ENCODE results near the gene NUDT2. TPM values are rescaled to one million over a fixed set of nuclear protein-coding genes. Genes with fewer than 3 reads are reported as not detected.

NUDT2 gene
- total and polyA plus RNA-seq, 10 of the 15 experiments (the other 5 are each of a cell fraction or from before 2014, with no cell fraction given): 24.5 to 55.1 (median 33.6) TPM

- SMC1A ChIA-PET (ENCODE audit: uncharacterized antibody, unreplicated experiment): interaction anchor here (1.0 to 6.4 kb wide), 4 partner anchors 46 to 306 kb away, joined by 3 to 73 read pairs (median 3); partner anchors contain the start of genes MYORG and SIGMAR1
- RAD21 ChIA-PET (ENCODE audit: unreplicated experiment): interaction anchor here (1.0 to 1.9 kb wide), 3 partner anchors 47 to 49 kb away, joined by 4 to 12 read pairs (median 4); no protein-coding TSS in a partner anchor
- BruUV-seq (replicated peaks): no TSS peak
- no peaks in the 10 kb centered on the region for H3K36me3 ChIP-seq (ENCODE audit: control insufficient read depth in 2 of 2, insufficient read depth in 2 of 2, low read length in 1 of 2)
- H3K9me3 ChIP-seq (replicated peaks; ENCODE audit: control insufficient read depth, insufficient read depth, low read length): no peaks in the 10 kb centered on the region
- ATAC-seq (no peak), DNase-seq (ENCODE audit: low read depth, low spot score) (no peak), FAIRE-seq (no peak)
- no peak overlapping the region; the same call in 1 of the 2 replicates for H3K4me2 ChIP-seq (ENCODE audit: control insufficient read depth, insufficient read depth)
- H3K4me3 ChIP-seq: no peak overlapping the region
- H3K4me1 ChIP-seq (ENCODE audit: control insufficient read depth, insufficient read depth, low read length): no peaks in the 10 kb centered on the region; the same call in 1 of the 2 replicates
- CTCF ChIA-PET: interaction anchor here (1.0 to 8.1 kb wide), 3 partner anchors 10 to 273 kb away, joined by 3 to 134 read pairs (median 4); partner anchors contain the start of gene MYORG
- no peak for TF ChIP-seq SMAD1 (IDR thresholded peaks at IDR 0.05; ENCODE audit: low read depth, partially characterized antibody)
- POLR2A ChIA-PET: interaction anchor here (0.8 to 1.5 kb wide), 2 partner anchors 46 to 153 kb away, joined by 3 read pairs; partner anchors contain the start of gene UBAP1
- peaks cover 11% of the 10 kb centered on the region for H3K79me2 ChIP-seq (ENCODE audit: control insufficient read depth, insufficient read depth, low read length)
- H3K27me3 ChIP-seq (replicated peaks in 1 of 2; ENCODE audit: control insufficient read depth in 2 of 2, insufficient read depth in 2 of 2, low read length in 1 of 2): no peaks in the 10 kb centered on the region
- no peak overlapping the region for H2AFZ ChIP-seq (ENCODE audit: control insufficient read depth, low read depth, low read length)
- intact Hi-C loops (cut with micrococcal nuclease; ENCODE audit: unreplicated experiment) (loop anchor here (5.0 kb wide), 1 partner anchor 271 kb away; no protein-coding TSS in a partner anchor), in situ Hi-C loops (cut with MboI) (no loop called here)
- WGBS (ENCODE audit: insufficient coverage, insufficient replicate concordance, low lambda C conversion rate, missing lambda C conversion rate): 0% methylated on average over 1 of the region's 1 CpG
- H4K20me1 ChIP-seq (ENCODE audit: control insufficient read depth, insufficient read depth): no peaks in the 10 kb centered on the region
- 0 out of 2 replicates have a peak overlapping the region, but pooled peaks have one; percentile 9 for H3K9ac ChIP-seq (ENCODE audit: control insufficient read depth, insufficient read depth, low read length)
- no peak overlapping the region for H3K27ac ChIP-seq (ENCODE audit: control insufficient read depth, insufficient read depth)
Observed at GRCh38 chr9:34331196-34331595, 1.8 kb downstream of the NUDT2 start.

- H3K27ac ChIP-seq (ENCODE audit: control insufficient read depth, insufficient read depth): no peak overlapping the region
- H3K4me3 ChIP-seq: no peak overlapping the region
- H3K4me2 ChIP-seq (ENCODE audit: control insufficient read depth, insufficient read depth): no peak overlapping the region
- 47% methylated on average over 7 of the region's 7 CpGs for WGBS (ENCODE audit: insufficient coverage, insufficient replicate concordance, low lambda C conversion rate, missing lambda C conversion rate)
- H3K4me1 ChIP-seq (ENCODE audit: control insufficient read depth, insufficient read depth, low read length): no peaks in the 10 kb centered on the region; the same call in 1 of the 2 replicates
- ChIA-PET CTCF (interaction anchor here (0.7 to 8.1 kb wide), 11 partner anchors 12 to 370 kb away, joined by 3 to 134 read pairs (median 3); partner anchors contain the start of gene MYORG), SMC1A (ENCODE audit: uncharacterized antibody, unreplicated experiment) (interaction anchor here (0.9 to 6.4 kb wide), 3 partner anchors 45 to 305 kb away, joined by 3 to 73 read pairs (median 3); partner anchors contain the start of genes MYORG and SIGMAR1), POLR2A (interaction anchor here (0.5 to 0.8 kb wide), 2 partner anchors 11 to 154 kb away, joined by 3 read pairs; partner anchors contain the start of gene UBAP1), RAD21 (ENCODE audit: unreplicated experiment) (interaction anchor here (1.6 to 2.1 kb wide), 3 partner anchors 45 to 48 kb away, joined by 4 to 12 read pairs (median 7); partner anchors contain the start of gene MYORG)
- H4K20me1 ChIP-seq (ENCODE audit: control insufficient read depth, insufficient read depth): no peaks in the 10 kb centered on the region
- no peaks in the 10 kb centered on the region for H3K9me3 ChIP-seq (replicated peaks; ENCODE audit: control insufficient read depth, insufficient read depth, low read length)
- no peaks in the 10 kb centered on the region for H3K36me3 ChIP-seq (ENCODE audit: control insufficient read depth in 2 of 2, insufficient read depth in 2 of 2, low read length in 1 of 2)
- intact Hi-C loops (cut with micrococcal nuclease; ENCODE audit: unreplicated experiment) (loop anchor here (1.0 to 5.0 kb wide), 3 partner anchors 47 to 270 kb away; no protein-coding TSS in a partner anchor), in situ Hi-C loops (cut with MboI) (no loop called here)
- no peaks in the 10 kb centered on the region for H3K27me3 ChIP-seq (replicated peaks in 1 of 2; ENCODE audit: control insufficient read depth in 2 of 2, insufficient read depth in 2 of 2, low read length in 1 of 2)
- FAIRE-seq: peak; percentile 59
- no TSS peak for BruUV-seq (replicated peaks)
- peaks cover 10% of the 10 kb centered on the region for H3K79me2 ChIP-seq (ENCODE audit: control insufficient read depth, insufficient read depth, low read length)
- no peak overlapping the region for H3K9ac ChIP-seq (ENCODE audit: control insufficient read depth, insufficient read depth, low read length)
- no peak overlapping the region for H2AFZ ChIP-seq (ENCODE audit: control insufficient read depth, low read depth, low read length)
- peak; percentile 12 for DNase-seq (ENCODE audit: low read depth, low spot score)
- no peak for ATAC-seq
- TF ChIP-seq TARDBP (IDR thresholded peaks at IDR 0.05; ENCODE audit: borderline replicate concordance) (no peak), RAD21 (IDR thresholded peaks at IDR 0.05; ENCODE audit: insufficient read depth, low read depth, low read length) (peak; percentile 55), PKNOX1 (IDR thresholded peaks at IDR 0.05) (0 out of 2 replicates have a peak, but pooled peaks have one; percentile 24), ZBED1 (IDR thresholded peaks at IDR 0.05; ENCODE audit: borderline replicate concordance) (no peak), ZBTB11 (CRISPR knock-in tag; IDR thresholded peaks at IDR 0.05) (no peak)
- TF ChIP-seq, protein P1, sequence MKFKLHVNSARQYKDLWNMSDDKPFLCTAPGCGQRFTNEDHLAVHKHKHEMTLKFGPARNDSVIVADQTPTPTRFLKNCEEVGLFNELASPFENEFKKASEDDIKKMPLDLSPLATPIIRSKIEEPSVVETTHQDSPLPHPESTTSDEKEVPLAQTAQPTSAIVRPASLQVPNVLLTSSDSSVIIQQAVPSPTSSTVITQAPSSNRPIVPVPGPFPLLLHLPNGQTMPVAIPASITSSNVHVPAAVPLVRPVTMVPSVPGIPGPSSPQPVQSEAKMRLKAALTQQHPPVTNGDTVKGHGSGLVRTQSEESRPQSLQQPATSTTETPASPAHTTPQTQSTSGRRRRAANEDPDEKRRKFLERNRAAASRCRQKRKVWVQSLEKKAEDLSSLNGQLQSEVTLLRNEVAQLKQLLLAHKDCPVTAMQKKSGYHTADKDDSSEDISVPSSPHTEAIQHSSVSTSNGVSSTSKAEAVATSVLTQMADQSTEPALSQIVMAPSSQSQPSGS (IDR thresholded peaks at IDR 0.05; ENCODE audit: low read length): no peak
Observed at GRCh38 chr9:34332076-34332964, 3.0 kb downstream of the NUDT2 start.
